SK-N-MC (cell line): Measurements from ENCODE around the gene MAB21L1.

Source experiments
- EZH2 ChIP-seq: fragments of 200-600 bp; sonication (generic); IDR thresholded peaks from one replicate; pipeline ENCODE4 v1.6.1; 2017; ENCODE audit warnings: antibody characterized with exemption
- FOXP2 ChIP-seq: optimal IDR thresholded peaks from 2 replicates; pipeline ENCODE3; 2011; ENCODE audit warnings: mild to moderate bottlenecking, moderate library complexity; ENCODE audit not compliant: insufficient read depth; ENCODE audit errors: extremely low read length, control extremely low read depth
- POLR2AphosphoS5 ChIP-seq: IDR thresholded peaks from 2 replicates; pipeline ENCODE4 v1.6.1; 2012; ENCODE audit warnings: mild to moderate bottlenecking, low read depth, low read length, borderline replicate concordance

DNA sequence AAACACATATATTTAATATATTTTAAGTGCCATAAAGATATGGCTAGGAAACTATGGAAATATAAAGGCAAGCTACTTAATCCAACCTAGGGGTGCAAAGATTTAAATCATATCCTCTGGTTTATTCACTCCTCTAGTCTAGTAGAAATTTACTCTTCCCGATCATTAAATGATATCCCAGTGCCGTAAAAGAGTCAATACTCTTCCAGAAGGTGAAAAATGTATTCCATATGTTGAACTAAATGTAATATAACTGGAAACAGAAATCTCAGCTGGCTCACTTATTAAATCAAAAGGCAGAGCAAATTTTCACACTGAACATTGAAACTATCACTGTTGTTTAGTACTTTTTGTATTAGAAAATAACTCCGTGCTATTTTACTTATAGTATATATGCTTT is 11.1 kb downstream of the MAB21L1 start:
- no peak for TF ChIP-seq POLR2AphosphoS5
- TF ChIP-seq EZH2 = no peak
- TF ChIP-seq FOXP2 = no peak
